Esophagus mucosa (tissue), 1 donor: Measurements from ENCODE around the gene TXNDC15. TPM values are rescaled to one million over a fixed set of nuclear protein-coding genes. Genes with fewer than 3 reads are reported as not detected.
"Not testable (repeated sequence)": the region's sequence is repeated elsewhere in the genome, so short reads cannot be mapped to it uniquely, and the experiment has no call there.

ENCODE experiments used
- ATAC-seq: fragments of 200-7000 bp; cut with Tn5 transposase; one replicate; pipeline ENCODE4 v1.9.1; 2020
- total RNA-seq: library from RNA; stranded (reverse); gene quantifications from one replicate; pipeline ENCODE4 v1.2.4, GENCODE V29; 2023
- donor health status: DM: yes; HTN: yes; CAD: no.

TXNDC15 gene, protein sequence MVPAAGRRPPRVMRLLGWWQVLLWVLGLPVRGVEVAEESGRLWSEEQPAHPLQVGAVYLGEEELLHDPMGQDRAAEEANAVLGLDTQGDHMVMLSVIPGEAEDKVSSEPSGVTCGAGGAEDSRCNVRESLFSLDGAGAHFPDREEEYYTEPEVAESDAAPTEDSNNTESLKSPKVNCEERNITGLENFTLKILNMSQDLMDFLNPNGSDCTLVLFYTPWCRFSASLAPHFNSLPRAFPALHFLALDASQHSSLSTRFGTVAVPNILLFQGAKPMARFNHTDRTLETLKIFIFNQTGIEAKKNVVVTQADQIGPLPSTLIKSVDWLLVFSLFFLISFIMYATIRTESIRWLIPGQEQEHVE
- 16.7 TPM for total RNA-seq

DNA sequence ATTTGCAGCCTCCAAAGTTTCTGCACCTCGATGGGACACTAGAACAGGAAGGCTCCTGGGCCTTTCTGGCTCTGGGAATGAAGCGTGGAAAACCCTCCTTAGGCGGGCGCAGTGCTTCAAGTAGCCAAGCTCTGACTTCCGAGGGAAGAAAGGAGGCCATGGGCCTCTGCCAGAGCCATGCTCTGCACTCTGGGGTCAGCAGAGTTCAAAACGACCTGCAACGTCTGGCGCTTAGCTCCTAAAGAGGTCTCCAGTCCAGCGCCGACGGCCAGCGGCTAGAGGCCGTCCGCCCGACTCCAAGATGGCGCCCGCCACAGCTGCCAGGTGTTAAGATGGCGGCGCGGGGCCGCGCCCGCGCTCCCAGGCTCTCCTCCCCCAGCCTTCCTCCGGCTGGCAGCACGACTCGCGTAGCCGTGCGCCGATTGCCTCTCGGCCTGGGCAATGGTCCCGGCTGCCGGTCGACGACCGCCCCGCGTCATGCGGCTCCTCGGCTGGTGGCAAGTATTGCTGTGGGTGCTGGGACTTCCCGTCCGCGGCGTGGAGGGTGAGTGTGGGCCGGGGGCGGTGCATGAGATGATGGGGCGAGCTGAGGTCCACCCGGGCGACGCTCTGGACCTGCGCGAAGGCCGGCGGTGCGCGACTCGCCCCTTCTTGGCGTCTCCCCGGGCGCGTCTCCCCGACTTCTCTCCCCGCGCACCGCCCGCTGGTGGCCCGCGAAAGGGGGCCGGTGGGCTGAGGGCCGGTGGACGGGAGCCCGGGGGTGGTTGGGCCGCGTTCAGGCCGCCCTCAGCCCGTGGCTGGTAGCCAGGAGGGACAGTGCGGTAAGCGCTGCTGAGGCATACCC, at the start of gene TXNDC15:
TSS of gene TXNDC15 (plus strand) at position 385 of the 844 bp plus-strand sequence. CDS start at position 442, 57 bp downstream.
- ATAC-seq: peak; percentile 95

DNA sequence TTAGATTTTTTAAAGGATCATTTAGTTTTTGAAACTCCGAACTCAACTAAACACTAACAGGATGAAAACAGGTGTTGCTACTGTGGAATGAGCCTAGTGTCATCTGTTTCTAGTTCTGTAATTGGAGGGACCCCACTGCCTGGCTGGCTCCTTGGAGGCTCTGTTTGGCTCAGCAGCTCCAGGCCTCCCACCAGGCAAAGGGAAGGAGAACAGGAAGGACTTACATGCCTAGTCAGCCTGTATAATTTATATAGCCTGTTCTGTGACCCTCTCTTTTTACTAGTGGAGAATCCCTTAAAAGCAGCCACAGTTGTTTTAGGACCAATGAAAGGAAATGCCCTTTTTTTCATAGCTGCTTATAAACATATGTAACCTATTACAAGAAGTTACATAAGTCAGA, 49.5 kb upstream of the TXNDC15 start:
- ATAC-seq: no peak

DNA sequence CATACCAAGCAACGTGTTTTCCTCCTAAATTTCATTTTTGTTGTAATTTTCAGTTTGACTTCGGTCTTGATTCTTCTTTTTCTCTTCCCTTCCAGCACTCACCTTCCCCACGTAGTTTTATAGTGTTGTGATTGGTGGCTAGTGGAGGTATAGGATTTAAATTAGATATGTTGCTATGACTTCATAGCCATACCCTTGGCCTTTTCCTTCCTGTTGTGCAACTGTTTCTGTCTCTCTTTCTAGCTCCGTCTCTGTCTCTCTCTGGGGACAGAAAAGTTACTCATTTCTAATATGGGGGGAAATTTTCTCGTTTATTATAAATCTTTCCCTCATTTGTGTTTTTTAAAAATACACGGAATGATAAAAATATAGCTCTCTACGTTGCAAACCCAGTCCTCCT, 49.0 kb upstream of the TXNDC15 start:
- no peak for ATAC-seq

DNA sequence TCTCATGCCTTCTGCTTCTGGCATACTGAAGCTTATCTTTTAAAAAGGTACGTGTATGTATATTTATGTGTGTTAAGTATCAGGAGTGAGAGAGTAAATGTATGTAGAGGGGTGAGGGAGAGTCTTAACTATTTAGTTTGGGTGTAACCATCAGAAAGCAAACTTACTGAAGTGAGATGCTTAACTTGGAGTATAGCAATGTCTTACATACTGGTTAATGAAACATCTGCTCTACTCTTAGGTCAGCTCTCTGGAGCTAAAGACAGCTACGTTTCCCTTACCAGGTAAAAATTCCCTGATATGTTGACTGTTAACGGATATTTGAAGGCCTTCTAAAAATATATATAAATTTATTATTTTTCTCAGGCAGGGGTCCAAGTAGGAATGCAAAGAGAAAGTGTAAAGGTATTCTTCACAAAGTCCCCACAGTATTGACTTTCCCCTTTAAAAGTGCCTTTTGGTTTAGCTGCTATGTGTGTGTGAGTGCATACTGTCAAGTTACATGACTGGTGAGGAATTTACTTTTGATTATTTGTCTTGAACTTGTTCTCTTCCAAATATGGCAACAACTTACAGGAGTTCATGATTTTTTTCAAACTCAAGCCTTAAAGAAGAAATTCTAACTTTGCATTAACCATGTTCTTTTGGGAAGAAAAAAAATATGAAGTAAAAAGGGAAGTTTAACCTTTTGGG, 40.7 kb upstream of the TXNDC15 start:
- no peak for ATAC-seq

DNA sequence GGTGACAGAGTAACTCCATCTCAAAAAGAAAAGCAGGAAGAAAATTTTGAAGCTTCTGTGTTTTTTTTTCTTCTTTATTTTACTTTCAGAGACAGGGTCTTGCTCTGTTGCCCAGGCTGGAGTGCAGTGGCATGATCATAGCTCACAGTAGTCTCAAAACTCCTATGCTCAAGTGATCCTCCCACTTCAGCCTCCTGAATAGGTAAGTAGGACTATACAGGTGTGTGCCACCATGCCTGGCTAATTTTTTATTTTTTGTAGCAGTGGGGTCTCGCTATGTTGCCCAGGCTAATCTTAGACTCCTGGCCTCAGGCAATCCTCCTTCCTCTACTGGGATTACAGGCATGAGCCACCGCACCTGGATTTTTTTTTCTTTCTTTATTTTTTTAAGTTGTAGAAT, 38.5 kb upstream of the TXNDC15 start:
- ATAC-seq: no peak

DNA sequence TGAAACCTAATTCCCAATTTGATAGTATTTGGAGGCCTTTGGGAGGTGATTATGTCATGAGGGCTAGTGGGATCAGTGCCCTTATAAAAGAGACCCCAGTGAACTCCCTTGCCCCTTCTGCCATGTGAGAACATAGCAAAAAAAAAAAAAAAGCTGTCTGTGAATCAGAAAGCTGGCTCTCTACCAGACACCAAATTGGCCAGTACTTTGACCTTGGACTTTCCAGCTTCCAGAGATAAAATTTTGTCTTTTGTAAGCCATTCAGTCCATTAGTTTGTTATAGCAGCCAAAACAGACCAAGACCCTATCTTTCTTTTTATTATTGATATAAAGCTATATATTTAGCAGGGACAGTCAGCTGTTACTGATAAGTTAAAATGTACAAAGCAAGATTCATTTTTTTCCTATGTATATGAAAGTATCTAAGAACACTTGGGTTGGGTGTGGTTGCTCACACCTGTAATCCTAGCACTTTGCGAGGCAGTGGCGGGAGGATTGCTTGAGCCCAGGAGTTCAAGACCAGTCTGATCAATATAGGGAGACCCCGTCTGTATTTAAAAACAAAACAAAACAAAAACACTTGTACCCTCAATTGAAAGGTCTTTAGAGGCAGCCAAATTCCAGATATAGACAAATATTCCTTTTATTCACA, 36.5 kb upstream of the TXNDC15 start:
- ATAC-seq: no peak

DNA sequence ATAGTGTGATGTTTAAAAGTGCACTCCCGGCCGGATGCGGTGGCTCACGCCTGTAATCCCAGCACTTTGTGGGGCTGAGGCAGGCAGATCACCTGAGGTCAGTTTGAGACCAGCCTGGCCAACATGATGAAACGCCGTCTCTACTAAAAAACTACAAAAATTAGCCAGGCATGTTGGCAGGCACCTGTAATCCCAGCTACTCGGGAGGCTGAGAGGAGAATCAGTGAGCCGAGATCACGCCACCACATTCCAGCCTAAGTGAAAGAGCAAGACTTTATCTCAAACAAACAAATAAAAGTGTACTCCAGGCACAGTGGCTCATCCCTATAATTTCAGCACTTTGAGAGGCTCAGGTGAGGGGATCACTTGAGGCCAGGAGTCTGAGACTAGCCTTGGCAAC, 35.8 kb upstream of the TXNDC15 start:
- ATAC-seq: not testable (repeated sequence)

DNA sequence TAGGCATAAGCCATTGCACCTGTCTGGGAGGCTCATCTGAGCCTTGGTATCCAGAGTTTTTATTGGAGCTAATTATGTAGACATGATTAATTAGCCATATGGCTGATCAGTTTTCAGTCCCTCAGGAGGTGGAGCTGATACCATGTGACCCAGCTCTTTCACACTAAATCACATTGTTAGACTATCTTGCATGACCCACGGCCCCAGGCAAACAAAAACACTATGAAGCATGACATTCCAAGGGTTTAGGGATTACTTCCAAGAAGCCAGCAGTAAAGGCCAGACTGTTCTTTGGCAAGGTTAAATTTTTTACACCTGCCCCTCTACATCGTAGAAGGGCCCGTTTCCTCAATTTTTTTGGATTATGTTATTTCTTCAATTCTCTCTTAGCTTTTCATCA, 33.4 kb upstream of the TXNDC15 start:
- ATAC-seq: no peak

DNA sequence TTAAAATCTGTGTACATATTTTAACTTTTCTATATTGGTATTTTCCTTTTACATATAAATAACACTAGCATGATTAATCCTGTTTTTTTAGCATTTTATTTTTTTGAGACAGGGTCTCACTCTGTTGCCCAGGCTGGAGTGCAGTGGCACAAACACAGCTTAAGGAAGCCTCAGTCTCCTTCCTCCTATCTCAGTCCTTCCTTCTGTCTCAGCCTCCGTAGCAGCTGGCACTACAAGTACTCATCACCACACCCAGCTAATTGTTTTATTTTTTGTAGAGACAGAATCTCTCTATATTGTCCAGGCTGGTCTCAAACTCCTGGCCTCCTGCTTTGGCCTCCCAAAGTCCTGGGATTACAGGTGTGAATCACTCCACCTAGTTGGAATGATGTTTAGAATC, 29.9 kb upstream of the TXNDC15 start:
- no peak for ATAC-seq

DNA sequence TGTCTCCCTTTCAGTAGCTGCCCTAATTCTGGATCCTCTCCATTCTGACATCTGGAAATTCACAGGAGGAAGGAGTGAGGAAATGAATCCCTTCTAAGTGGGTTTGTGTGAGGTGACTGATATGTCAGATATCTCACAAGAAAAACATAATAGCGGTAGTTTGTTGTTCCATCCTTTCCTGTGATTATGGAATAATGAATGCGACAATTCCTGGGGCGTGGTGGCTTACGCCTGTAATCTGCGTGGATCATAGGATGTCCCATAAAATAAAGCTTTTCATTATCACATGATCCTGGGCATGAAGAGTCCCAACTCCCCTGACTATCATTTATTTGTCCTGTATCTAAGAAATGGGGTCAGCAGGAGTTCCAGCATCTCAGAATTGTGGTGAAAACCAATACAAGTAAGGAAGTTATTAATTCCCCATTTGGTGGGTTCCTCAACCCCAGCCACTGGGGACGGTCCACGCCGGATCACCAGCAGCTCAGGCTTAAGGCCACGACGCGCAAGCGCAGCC, 28.8 kb upstream of the TXNDC15 start:
- ATAC-seq: peak; percentile 8

DNA sequence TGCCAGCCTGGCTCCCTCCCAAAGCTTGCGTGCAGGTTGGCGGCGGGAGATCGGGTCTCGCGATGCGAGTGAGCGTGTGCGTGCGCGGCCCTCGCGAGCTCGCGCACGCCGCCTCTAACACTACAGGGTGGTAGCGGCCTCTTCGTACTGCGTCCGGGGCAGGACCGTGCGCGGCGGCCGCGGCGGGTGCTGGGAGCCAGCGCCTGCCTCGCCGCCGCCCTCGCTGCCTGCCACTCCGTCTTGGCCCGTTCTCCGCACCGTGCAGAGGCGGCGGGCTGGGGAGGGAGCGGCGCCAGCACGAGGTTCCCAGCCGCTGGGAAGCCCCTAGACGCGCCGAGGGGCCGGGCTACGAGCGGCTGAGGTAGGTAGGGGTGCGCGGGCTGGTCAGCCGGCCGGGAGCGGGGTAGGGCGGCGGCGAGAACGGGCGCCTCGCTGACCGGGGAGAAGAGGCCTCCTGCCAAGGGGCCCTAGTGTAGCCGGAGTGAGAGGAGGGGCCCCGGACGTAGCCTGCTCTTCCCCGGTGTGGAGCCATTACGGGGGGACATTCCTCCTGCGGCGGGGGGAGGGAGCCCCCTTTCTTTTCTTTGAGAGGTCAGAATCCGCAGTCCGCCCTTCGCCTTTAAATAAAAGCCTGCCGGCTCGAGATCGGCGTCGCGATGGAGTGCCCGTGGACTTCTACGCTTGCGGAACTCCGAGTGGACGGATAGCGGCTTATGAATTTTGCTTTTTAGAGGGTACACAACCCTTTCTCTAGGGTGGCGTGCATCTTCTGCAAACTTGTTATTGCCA, 28.1 kb upstream of the TXNDC15 start, which contains the start of gene C5orf24:
TSS of gene C5orf24 (plus strand) at position 117 of the 789 bp plus-strand sequence. CDS start 8,933 bp downstream, outside the sequence.
- peak; percentile 99 for ATAC-seq

DNA sequence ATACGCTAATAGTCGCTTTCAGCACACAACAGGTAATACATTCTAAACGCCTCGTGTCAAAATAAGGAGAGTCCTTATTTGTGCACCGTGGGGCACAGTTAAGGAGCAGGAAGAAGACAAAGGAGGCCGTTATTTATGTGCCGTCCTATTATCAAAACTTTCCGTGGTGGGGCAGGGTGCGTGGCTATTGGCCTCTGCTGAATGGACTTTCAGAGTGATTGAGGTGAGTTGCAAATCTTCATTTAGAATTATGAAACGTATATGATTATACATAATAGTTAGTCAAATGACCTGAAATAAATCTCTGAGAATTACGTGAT, 27.6 kb upstream of the TXNDC15 start:
- peak; percentile 3 for ATAC-seq

DNA sequence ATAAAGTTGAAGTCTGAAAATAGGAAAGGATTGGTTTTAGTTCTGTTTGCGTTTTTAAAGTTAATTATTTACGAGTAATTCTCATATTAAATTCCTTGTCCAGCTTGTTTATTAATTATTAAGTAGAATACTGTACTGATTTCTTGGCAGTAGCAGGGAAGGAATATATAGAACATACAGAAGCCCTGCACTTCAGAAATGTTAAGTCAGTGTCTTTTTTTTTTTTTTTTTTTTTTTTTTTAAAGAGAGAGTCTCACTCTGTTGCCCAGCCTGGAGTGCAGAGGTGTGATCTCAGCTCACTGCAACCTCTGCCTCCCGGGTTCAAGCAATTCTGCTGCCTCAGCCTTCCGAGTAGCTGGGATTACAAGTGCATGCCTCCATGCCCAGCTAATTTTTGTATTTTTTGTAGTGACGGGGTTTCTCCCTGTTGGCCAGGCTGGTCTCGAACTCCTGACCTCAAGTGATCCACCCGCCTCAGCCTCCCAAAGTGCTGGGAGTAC, 24.7 kb upstream of the TXNDC15 start:
- ATAC-seq: not testable (repeated sequence)

DNA sequence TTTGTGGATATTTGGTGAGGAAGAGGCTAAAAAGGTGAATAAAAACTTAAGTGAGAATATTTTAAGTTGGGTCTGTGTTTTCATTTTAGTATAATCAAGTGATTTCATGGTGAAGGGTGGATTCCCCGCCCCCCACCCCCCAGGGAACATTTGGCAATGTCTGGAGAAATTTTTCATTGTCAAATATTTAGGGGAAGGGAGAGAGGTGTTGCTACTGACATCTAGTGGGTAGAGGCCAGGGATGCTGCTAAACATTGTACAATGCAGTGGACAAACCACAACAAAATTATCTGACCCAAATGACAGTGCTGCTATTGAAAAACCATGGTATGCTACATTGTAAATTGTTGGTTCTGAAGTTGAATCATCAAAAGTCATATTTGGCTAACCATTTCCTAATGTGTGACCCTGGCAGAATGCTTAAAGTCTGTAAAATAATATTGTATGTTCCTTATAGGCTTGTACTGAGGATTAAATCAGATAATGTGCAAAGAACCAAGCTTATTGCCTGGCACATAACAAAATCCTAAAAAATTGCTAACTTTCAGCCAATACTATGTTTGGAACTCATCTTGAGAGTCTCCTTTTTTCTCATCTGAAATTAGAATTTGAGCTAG, 22.8 kb upstream of the TXNDC15 start:
- no peak for ATAC-seq

DNA sequence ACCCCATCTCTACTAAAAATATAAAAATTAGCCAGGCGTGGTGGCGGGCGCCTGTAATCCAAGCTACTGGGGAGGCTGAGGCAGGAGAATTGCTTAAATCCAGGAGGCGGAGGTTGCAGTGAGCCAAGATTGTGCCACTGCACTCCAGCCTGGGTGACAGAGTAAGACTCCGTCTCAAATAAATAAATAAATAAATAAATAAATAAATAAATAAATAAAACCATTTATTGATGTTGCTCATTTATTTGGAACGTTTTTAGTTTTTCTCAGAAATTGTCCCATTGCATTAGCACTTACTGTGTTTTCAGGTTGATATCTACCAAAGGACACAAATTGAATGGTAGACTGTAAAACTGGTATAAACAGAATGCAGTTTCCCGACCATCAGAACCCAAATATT, 17.7 kb upstream of the TXNDC15 start:
- not testable (repeated sequence) for ATAC-seq

DNA sequence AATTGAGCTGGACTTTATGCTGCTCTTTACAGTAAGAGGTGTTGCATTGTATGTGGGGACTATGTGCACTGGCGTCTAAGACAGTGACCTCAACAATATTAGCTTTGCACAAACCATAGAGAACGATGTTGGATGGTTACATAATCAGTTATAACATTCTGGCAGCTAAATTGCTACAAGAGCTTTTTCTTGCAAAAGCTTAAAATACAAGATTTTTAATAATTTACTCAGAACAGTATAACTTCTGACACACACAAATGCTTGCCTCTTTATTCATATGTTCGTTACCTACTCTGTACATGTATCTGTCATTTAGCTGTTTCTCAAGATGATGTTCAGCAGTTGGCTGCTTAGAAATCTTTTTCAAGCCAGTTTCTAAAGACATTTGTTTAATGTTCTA, 16.8 kb upstream of the TXNDC15 start:
- no peak for ATAC-seq

DNA sequence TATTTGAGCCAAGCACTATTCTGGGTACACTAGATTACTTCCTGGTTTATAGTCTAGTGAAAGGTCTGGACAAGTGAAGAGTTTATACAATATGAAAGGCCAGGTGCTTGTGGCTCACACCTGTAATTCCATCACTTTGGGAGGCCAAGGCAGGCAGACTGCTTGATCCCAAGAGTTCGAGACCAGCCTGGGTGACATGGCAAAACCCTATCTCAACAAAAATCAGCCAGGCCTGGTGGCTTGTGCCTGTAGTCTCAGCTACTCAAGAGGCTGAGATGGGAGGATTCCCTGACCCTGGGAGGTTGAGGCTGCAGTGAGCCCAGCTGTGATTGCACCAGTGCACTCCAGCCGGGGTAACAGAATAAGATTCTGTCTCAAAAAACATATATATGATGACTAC, 9.5 kb upstream of the TXNDC15 start:
- ATAC-seq: no peak

DNA sequence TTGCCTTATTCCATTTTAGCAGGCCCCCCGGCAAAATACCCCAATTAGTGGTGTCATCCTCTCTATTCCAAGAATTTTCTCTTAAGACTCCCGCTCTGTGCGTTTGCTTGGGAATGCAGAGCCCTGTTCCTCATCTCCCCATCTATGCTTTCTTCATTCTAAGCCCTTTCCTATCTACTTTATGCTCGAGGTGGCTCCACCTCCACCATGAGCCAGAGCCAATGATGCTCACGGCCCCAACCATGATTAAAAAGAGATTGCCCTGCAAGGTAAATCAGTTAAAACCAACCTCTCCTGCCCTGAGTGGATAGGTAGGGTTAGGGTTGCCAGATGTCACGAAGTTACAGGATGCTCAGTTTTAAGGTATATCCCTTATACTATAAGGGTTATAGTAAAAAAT, 677 bp upstream of the TXNDC15 start:
- no peak for ATAC-seq

DNA sequence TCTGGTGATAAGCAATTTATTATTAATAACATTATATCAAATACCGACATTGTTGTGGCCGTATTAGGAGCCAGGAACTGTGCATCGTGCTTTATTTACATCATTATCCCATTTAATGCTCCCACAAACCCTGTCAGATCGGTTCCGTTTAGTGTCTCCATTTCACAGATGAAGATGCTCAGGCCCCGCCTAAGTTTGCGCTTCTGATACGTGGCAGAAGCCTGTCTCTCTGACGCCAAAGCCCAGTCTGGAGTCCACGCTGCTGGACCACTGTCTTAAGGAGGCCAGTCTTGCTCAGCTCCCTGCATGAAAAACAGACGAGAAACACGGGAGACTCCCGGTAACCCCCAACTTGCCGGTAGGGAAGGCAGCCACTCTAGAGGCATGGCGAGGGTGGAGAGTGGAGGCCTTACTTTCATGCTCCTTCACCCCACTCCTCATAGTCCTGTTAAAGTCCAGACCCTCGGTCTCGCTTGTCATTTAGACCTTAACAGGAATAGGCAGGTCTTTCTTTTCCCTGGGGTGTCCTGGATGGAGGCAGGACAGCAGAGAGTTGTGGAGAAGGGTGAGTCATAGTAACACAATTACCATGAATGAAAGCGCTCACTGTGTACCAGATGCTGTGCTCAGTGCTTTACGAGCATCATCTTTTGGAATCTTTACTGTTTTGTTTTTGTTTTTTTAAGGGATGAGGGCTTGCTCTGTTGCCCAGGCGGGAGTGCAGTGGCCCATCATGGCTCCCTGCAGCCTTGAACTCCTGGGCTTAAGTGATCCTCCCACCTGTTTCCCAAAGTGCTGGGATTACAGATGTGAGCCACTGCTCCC, 872 bp downstream of the TXNDC15 start:
- ATAC-seq: peak; percentile 70

DNA sequence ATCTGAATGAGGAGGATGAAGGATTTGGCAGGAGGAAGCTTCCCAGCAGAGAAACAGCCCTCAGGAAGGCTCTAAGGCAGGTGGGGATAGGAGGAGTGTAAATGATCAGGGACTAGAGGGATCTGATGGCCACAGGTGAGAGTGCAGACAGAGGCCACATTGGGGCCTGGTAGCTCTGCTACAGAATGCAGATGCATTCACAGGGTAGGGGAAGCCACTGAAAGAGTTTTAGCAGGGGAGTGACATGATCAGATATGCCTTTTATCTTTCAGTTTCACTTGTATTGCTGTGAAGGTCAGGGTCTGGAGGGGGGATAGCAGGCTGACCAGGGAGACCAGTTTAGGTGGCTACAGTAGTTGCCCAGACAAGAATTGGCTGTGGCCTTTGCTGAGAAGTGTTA, 3.0 kb downstream of the TXNDC15 start:
- no peak for ATAC-seq
